MM.1S (cell line): ENCODE data around the gene TMEM178B.
A peak's percentile ranks its signal among the peaks of the same experiment; 100 is the strongest.

Experiments
- DNase-seq: peaks from one replicate; pipeline ENCODE4 v3.0.0-alpha.2; 2015
- H2AFZ ChIP-seq: fragments of 300-600 bp; sonication (generic); 2 replicates; pipeline ENCODE4 v1.6.0; 2016; ENCODE audit warnings: antibody characterized with exemption, low read length
- H3F3A ChIP-seq: fragments of 300-600 bp; sonication (generic); 2 replicates; pipeline ENCODE4 v1.6.1; 2016; ENCODE audit warnings: mild to moderate bottlenecking, antibody characterized with exemption, low read length, moderate library complexity, mixed read lengths; ENCODE audit not compliant: insufficient read depth
- H3K27ac ChIP-seq: fragments of 300-600 bp; sonication (generic); 2 replicates; pipeline ENCODE4 v1.5.1; 2016; ENCODE audit warnings: mild to moderate bottlenecking, low read length
- H3K27me3 ChIP-seq: fragments of 300-600 bp; sonication (generic); replicated peaks from 2 replicates; pipeline ENCODE4 v1.6.0; 2016; ENCODE audit warnings: low read length; ENCODE audit not compliant: insufficient read depth
- H3K36me3 ChIP-seq: fragments of 300-600 bp; sonication (generic); replicated peaks from 2 replicates; pipeline ENCODE4 v1.6.1; 2016; ENCODE audit warnings: mild to moderate bottlenecking, low read length, mixed read lengths; ENCODE audit not compliant: insufficient read depth
- H3K4me1 ChIP-seq: fragments of 300-600 bp; sonication (generic); 2 replicates; pipeline ENCODE4 v1.6.1; 2016; ENCODE audit warnings: low read length, mixed read lengths
- H3K4me2 ChIP-seq: fragments of 300-600 bp; sonication (generic); 2 replicates; pipeline ENCODE4 v1.6.0; 2016; ENCODE audit warnings: low read depth, low read length
- H3K4me3 ChIP-seq: fragments of 300-600 bp; sonication (generic); 2 replicates; pipeline ENCODE4 v1.5.1; 2016; ENCODE audit warnings: low read length, mixed read lengths
- H3K79me2 ChIP-seq: fragments of 300-600 bp; sonication (generic); 2 replicates; pipeline ENCODE4 v1.6.1; 2016; ENCODE audit warnings: mixed run types, low read length, mixed read lengths
- H3K9ac ChIP-seq: fragments of 300-600 bp; sonication (generic); 2 replicates; pipeline ENCODE4 v1.6.1; 2016; ENCODE audit warnings: low read length, mixed read lengths
- H3K9me2 ChIP-seq: fragments of 300-600 bp; sonication (generic); replicated peaks from 2 replicates; pipeline ENCODE4 v1.6.1; 2016; ENCODE audit warnings: mild to moderate bottlenecking, low read length, mixed read lengths; ENCODE audit not compliant: insufficient read depth
- H3K9me3 ChIP-seq: fragments of 300-600 bp; sonication (generic); replicated peaks from 2 replicates; pipeline ENCODE4 v1.6.1; 2016; ENCODE audit warnings: mild to moderate bottlenecking, low read length, mixed read lengths; ENCODE audit not compliant: insufficient read depth
- H4K20me1 ChIP-seq: fragments of 300-600 bp; sonication (generic); 2 replicates; pipeline ENCODE4 v1.6.1; 2016; ENCODE audit warnings: mild to moderate bottlenecking, low read length, moderate library complexity, mixed read lengths; ENCODE audit not compliant: insufficient read depth
- CTCF ChIP-seq: fragments of 300-600 bp; sonication (generic); IDR thresholded peaks from 2 replicates; pipeline ENCODE4 v1.5.1; 2016; ENCODE audit warnings: antibody characterized with exemption, low read length, mixed read lengths
- EZH2 ChIP-seq: fragments of 300-600 bp; sonication (generic); optimal IDR thresholded peaks from 2 replicates; pipeline ENCODE3; 2017; ENCODE audit warnings: low read depth, mild to moderate bottlenecking, antibody characterized with exemption, low read length, mixed read lengths
- EZH2phosphoT487 ChIP-seq: fragments of 300-600 bp; sonication (generic); IDR thresholded peaks from 2 replicates; pipeline ENCODE4 v1.6.1; 2018; ENCODE audit warnings: antibody characterized with exemption, low read length

The TMEM178B gene

GRCh38 chr7:141290365-141290764 is 216.5 kb downstream of the TMEM178B start:
- Histone ChIP-seq H3K4me2 (no peak overlapping the region; the same call in 1 of the 2 replicates), H2AFZ (no peak overlapping the region), H3K27ac (no peak overlapping the region), H3K36me3 (no peaks in the 10 kb centered on the region), H3K9me3 (no peaks in the 10 kb centered on the region), H3K79me2 (no peaks in the 10 kb centered on the region), H4K20me1 (no peaks in the 10 kb centered on the region), H3K9ac (no peak overlapping the region), H3K4me3 (no peak overlapping the region), H3F3A (peaks cover 31% of the 10 kb centered on the region), H3K9me2 (no peaks in the 10 kb centered on the region), H3K27me3 (no peaks in the 10 kb centered on the region), H3K4me1 (peaks cover 53% of the 10 kb centered on the region)
- DNase-seq, result no peak
- TF ChIP-seq EZH2 (no peak), EZH2phosphoT487 (no peak), CTCF (no peak)

- H3K4me1 ChIP-seq, result peaks cover 59% of the 10 kb centered on the region
- no peaks in the 10 kb centered on the region for H3K79me2 ChIP-seq
- H3K4me2 ChIP-seq, result peak overlapping the region; percentile 62
- H4K20me1 ChIP-seq, result no peaks in the 10 kb centered on the region
- H3K9ac ChIP-seq, result peak overlapping the region; percentile 11; the same call in 1 of the 2 replicates
- peak overlapping the region; percentile 43; the same call in 1 of the 2 replicates for H3K27ac ChIP-seq
- H2AFZ ChIP-seq, result peak overlapping the region; percentile 32
- H3K4me3 ChIP-seq, result peak overlapping the region; percentile 29
- no peaks in the 10 kb centered on the region for H3K9me2 ChIP-seq
- peaks cover 36% of the 10 kb centered on the region for H3F3A ChIP-seq
- no peaks in the 10 kb centered on the region for H3K9me3 ChIP-seq
- no peak for DNase-seq
- H3K36me3 ChIP-seq, result no peaks in the 10 kb centered on the region
- no peaks in the 10 kb centered on the region for H3K27me3 ChIP-seq
- TF ChIP-seq EZH2 (no peak), EZH2phosphoT487 (no peak), CTCF (no peak)
Observed at GRCh38 chr7:141290973-141291372, 217.1 kb downstream of the TMEM178B start.

GRCh38 chr7:141291541-141291940 is 217.7 kb downstream of the TMEM178B start:
- peak overlapping the region; percentile 29 for H3K4me3 ChIP-seq

More at GRCh38 chr7:141291541-141291940, 217.7 kb downstream of the TMEM178B start:
- Histone ChIP-seq H3K79me2 (no peaks in the 10 kb centered on the region), H3F3A (peaks cover 36% of the 10 kb centered on the region), H3K9ac (peak overlapping the region; percentile 11; the same call in 1 of the 2 replicates), H3K9me3 (no peaks in the 10 kb centered on the region), H3K36me3 (no peaks in the 10 kb centered on the region), H3K4me1 (peaks cover 59% of the 10 kb centered on the region), H3K9me2 (no peaks in the 10 kb centered on the region), H3K4me2 (peak overlapping the region; percentile 62), H3K27ac (peak overlapping the region; percentile 43; the same call in 1 of the 2 replicates), H3K27me3 (no peaks in the 10 kb centered on the region), H4K20me1 (no peaks in the 10 kb centered on the region), H2AFZ (peak overlapping the region; percentile 32)
- DNase-seq, result peak; percentile 66
- TF ChIP-seq EZH2 (no peak), CTCF (no peak), EZH2phosphoT487 (no peak)
